Fibroblast of skin of scalp (primary cell): ENCODE data around the gene CTNS.

Experiments
- DNase-seq: peaks from one replicate; pipeline ENCODE4 v3.0.0-alpha.2; 2013

Gene CTNS

DNA sequence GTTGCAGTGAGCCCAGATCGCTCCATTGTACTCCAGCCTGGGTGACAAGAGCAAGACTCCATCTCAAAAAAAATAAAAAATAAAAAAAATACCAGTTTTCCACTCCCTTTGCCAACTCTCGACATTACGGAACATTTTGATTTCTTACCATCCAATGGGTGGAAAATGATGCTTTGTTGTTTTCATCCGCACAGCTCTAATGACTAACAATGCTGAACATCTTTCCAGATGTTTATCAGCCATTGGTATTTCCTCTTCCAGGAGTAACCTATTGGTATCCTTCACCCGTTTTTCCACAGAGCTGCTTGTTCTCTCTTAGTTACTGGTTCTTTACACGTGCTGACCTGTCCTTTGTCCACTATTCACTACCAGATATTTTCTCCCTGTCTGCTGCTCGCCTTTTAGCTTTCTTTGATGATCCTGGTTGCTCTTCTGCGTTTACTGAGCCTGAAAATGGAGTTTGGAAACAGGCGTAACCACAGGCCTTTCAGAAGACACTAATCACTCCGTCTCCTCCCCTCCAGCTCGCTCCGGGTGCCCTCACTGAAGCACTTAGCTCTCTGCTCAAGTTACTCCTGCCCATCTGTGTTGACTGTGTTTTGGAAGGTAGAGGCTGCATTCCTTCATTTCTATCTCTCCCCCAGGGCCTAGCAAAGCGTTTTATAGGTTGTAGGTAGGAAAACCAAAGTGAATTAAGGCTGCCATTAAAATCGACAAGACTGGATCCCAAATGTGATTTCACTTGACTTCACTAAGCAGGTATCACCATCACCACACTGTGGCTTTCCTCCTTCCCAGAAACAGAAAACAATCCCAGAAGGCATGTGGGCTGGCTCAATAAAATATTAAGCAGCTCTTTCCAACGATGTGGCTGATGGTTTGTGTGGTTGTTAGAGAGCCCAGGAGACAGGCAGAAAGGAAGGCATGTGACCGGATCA is 9.5 kb upstream of the CTNS start:
- DNase-seq, result no peak

GRCh38 chr17:3627769-3628167 is 8.8 kb upstream of the CTNS start:
- no peak for DNase-seq

GRCh38 chr17:3630781-3631180 is 5.8 kb upstream of the CTNS start:
- no peak for DNase-seq

GRCh38 chr17:3632287-3632686 is 4.3 kb upstream of the CTNS start:
- no peak for DNase-seq

GRCh38 chr17:3635474-3636153 is 946 bp upstream of the CTNS start:
- no peak for DNase-seq

DNA sequence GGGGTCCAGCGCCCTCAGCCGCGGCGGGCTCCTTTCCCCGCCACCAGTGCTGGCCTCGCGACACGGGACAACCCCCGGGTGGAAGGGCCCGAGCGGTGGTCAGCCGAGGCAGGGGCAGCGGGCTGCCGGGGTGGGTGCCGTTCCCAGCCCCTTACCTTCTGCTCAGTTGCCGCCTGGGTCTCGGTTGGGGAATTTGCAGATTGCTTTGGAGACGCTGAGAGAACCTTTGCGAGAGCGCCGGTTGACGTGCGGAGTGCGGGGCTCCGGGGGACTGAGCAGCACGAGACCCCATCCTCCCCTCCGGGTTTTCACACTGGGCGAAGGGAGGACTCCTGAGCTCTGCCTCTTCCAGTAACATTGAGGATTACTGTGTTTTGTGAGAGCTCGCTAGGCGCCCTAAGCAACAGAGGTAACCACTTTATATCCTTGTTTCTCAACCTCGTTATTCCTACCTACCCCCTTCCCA is 381 bp downstream of the CTNS start:
- no peak for DNase-seq

- DNase-seq, result no peak
These were observed 3.5 kb downstream of the CTNS start for GRCh38 chr17:3639981-3640596.

GRCh38 chr17:3641014-3641413 is 4.5 kb downstream of the CTNS start:
- DNase-seq, result no peak

DNA sequence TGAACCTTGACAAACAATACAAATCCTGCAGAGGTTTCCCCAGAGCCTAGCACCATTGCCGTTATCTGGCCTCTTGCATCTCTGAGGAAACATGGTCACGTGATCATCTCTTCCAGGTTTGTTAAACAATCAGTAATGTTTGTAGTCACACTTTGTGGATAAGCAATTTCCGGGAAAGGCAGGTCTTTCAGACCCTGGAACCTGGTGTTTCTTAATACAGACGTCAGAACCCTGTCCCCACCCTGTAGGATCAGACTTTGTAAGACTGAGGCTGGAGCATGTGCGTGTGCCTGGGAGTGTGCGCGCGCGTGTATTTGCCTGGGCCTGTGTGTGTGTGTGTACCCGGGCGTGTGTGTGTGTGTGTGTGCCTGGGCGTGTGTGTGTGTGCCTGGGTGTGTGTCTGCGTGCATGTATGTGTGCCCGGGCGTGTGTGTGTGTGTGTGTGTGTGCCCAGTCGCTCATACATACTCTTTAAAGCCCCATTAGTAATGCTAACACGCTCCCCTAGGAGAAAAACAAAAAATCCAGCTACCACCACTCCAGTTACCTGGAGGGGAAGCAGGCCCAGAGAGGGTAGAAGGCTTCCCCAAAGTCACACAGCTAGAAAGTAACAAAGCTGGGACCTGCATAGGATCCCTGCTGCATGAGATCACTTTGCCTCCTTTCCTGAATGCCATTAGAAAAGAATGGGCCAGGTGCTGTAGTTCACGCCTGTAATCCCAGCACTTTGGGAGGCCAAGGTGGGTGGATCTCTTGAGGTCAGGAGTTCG is 5.3 kb downstream of the CTNS start:
- DNase-seq, result no peak

- no peak for DNase-seq
These were observed 7.4 kb downstream of the CTNS start for GRCh38 chr17:3643889-3644349.

GRCh38 chr17:3645310-3645709 is 8.8 kb downstream of the CTNS start:
- DNase-seq, result no peak

- no peak for DNase-seq
These were observed 10.7 kb downstream of the CTNS start for GRCh38 chr17:3647251-3647650.

DNA sequence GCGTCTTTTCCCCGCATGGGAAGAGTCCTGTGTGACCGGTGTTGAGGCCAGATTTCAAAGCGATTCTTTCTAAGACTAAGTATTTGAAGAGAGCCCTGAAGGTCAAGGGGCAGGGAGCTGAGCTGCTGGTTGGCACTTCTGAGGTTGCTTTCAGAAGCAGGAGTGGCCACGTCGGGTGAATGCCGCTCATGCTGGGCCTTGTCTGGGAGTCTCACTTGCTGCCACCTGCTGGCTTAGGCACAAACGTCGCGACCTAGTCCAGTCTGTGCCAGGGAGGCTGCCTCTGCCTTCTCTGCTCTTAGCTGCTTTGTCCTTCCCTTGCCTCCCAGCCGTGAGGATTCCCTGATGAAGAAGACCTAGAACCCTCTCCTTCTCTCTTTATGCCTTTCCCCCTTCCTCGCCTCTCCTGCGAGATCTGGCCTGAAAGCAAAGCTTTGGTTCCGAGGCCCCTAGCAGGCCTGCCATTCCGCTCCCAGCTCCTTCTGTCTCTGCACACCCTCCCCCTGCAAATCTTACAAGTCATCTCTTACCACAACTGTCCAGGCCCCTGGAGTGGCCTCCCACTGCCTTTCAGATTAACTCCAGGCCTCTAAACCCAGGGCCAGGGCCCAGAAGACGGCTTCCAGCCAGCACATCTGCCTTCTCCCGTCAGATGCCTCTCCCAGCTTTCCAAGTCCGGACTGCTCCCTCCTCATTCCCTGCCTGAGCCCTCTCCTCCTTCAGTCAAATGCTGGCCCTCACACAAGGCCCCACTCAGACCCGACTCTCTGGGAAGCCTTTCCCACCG is 11.4 kb downstream of the CTNS start:
- DNase-seq, result peak; percentile 65

GRCh38 chr17:3655766-3656165 is 19.2 kb downstream of the CTNS start:
- no peak for DNase-seq

DNA sequence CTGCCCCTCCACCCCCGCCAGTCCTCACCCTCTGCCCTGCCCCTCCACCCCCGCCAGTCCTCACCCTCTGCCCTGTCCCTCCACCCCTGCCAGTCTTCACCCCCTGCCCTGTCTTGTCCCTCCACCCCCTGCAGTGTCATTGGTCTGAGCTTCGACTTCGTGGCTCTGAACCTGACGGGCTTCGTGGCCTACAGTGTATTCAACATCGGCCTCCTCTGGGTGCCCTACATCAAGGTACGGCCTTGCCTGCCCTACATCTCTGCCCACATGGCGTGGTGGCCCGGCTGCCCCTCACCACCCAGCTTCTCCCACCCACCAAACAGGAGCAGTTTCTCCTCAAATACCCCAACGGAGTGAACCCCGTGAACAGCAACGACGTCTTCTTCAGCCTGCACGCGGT is 19.8 kb downstream of the CTNS start:
- no peak for DNase-seq

DNA sequence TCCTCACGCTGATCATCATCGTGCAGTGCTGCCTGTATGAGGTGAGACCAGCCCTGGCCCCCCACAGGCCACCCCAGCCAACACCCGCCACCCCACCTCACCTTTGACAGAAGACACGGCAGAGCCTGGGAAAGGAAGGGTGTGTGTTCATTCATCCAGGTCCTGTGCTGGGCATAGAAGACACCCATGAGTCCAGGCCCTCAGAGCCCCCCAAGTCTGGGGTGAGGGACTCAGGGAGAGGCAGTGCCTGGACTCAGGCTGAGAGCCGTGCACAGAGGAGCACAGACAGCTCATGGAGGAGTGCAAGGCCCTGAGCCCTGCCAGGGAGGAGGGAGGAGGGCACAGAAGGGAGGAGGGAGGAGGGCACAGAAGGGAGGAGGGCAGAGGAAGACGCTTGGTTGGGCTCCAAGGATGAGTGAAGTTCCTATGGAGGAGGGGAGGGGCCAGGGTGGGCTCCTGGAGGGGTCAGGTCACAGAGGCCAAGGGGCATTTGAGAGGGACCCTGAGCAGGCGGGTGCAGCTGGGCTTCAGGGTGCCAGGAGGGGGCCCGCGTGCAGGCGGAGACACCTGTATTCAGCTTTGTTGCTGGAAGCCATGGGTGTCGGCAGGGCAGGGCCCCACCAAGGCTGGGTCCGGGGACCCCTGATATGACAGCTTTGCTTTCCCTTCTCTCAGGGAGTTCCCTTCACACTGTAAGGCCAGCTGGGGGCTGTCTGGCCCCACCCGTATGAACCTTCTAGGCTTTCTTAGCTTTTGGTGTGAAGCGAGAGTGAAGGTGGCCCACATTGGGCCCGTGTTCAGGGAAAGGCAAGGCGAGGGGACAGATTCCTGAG is 20.4 kb downstream of the CTNS start:
- no peak for DNase-seq

GRCh38 chr17:3657588-3657869 is 21.0 kb downstream of the CTNS start:
- no peak for DNase-seq

GRCh38 chr17:3657874-3658783 is 21.6 kb downstream of the CTNS start:
- DNase-seq, result no peak

DNA sequence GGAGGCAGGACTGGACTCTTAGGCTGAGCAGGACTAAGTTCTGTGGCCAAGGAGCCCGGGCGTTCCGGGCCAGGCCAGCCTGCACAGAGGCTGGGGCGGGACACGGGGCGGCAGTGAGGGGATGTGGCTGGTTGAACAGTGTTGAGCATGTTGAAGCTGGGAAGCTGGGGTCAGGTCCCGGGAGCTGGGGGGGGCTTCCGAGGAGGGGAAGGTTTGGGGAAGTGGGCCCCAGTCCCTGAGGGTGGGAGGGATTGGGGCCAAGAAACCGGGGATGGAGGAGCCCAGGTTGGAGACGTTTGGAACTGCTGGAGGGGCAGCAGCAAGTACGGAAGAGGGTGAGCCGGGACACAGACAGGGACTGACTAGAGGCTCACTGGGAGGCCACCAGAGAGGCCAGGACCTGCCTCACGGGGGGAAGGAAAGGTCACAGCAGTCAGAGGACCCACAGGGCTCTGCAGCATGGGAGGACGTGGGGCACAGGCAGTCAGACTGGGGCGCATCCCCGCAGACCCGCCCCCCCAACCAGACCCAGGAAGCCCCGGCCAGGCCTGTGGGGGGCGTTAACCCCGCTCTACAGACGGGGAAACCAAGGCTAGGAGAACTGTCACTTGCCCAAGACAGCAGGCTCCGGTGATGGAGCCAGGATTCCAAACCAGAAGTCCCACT is 22.4 kb downstream of the CTNS start:
- no peak for DNase-seq
